Activated CD4-positive, alpha-beta T cell treated with anti-CD3 and anti-CD28 coated beads for 4 hours (primary cell): ENCODE data around the gene NAP1L2.
"Not testable (repeated sequence)": the region's sequence is repeated elsewhere in the genome, so short reads cannot be mapped to it uniquely, and the experiment has no call there.

Experiments used
- DNase-seq, 2 donors: peaks; one replicate each; pipeline ENCODE4 v3.0.0-alpha.2; 2020

NAP1L2 gene

GRCh38 chrX:73214426-73215094, at the start of gene NAP1L2:
Gene NAP1L2 (minus strand): TSS chrX:73214851. CDS start chrX:73214492, 359 bp downstream.
- peak; percentile 12 to 33 for DNase-seq

GRCh38 chrX:73262991-73263390, 48.3 kb upstream of the NAP1L2 start:
- DNase-seq = no peak

DNA sequence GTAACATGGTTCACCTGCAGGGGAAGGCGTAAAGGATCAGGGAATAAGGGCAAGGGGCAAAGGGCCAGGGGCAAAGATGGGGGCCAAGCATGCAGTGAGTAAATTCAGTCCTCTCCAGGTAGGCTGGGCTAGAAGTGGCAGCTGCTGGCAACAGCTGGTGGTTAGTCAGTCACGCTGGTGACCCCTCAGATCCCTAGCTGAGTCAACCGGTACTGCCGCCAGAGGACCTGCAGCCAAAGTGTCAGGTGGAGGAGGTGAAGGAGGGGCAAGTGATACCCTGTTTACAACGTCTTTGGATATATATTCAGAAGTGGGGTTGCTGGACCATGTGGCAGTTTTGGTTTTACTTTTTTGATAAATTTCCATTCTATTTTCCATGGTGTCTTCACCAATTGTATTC, 24.6 kb upstream of the NAP1L2 start:
- DNase-seq = no peak

DNA sequence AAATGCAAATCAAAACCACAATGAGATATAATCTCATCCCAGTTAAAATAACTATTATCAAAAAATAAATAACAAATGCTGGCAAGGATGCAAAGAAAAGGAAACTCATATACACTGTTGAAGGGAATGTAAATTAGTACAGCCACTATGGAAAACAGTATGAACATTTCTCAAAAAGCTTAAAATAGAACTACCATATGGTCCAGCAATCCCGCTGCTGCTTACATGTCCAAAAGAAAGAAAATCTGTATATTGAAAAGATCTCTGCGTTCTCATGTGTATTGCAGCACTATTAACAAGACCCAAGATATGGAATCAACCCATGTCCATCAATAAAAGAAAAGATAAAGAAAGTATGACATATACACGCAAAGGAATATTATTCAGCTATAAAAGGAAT, 3.0 kb upstream of the NAP1L2 start:
- no peak for DNase-seq

DNA sequence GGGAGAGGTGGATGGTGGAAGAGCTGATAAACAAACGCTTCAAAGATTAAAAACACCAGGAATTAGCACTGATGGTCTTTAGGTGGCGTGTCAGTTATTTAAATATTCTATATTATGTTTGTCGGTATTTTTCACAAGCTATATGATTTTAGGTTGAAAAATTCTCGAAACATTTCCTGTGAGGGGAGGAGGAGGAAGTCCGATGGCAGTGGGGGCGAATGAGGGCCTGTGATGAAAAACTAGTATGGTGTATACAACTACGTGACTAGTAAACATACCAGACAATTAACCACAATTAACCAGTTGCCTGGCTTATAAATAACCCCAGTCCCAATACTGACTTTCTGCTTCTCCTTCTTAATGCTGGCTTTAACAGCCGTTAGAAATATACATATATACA, 595 bp upstream of the NAP1L2 start:
- peak in 1 of 2 donors; percentile 1 for DNase-seq

- no peak for DNase-seq
Observed at GRCh38 chrX:73213734-73214425, 771 bp downstream of the NAP1L2 start.

GRCh38 chrX:73206366-73206765, 8.3 kb downstream of the NAP1L2 start:
- DNase-seq = no peak

GRCh38 chrX:73182502-73183114, 32.0 kb downstream of the NAP1L2 start:
- no peak for DNase-seq

- not testable (repeated sequence) for DNase-seq
Observed at GRCh38 chrX:73168945-73169344, 45.7 kb downstream of the NAP1L2 start.
